Tibial artery (tissue), 4 donors: Measurements from ENCODE around the gene MTHFSD.

Source experiments
- DNase-seq, 2 donors: peaks; one replicate each; pipeline ENCODE4 v3.0.0-alpha.2; 2019
- H3K27ac ChIP-seq, 2 donors: fragments of 200-600 bp; sonication (generic) in 1 of 2; 1 replicate in 1 of 2; 2 replicates in 1 of 2; pipeline ENCODE4 v1.5.1; 2018 to 2019; ENCODE audit warnings: mild to moderate bottlenecking in 1 of 2
- H3K27me3 ChIP-seq, 2 donors: fragments of 200-600 bp; sonication (generic) in 1 of 2; one replicate each; pipeline versions ENCODE4 v1.5.1 to v1.6.0; 2016 to 2019
- H3K36me3 ChIP-seq, 3 donors: fragments of 200-600 bp; sonication (generic) in 2 of 3; one replicate each; pipeline ENCODE4 v1.5.1; 2016 to 2019; ENCODE audit warnings: mild to moderate bottlenecking in 2 of 3
- H3K4me1 ChIP-seq, 4 donors: fragments of 200-600 bp; sonication (generic) in 2 of 4; 1 replicate in 3 of 4; 2 replicates in 1 of 4; pipeline ENCODE4 v1.5.1; 2016 to 2019
- H3K4me3 ChIP-seq, 2 donors: fragments of 200-600 bp; sonication (generic) in 1 of 2; 1 replicate in 1 of 2; 2 replicates in 1 of 2; pipeline ENCODE4 v1.5.1; 2018 to 2019; ENCODE audit warnings: mild to moderate bottlenecking in 2 of 2
- H3K9me3 ChIP-seq, 3 donors: fragments of 200-600 bp; sonication (generic) in 1 of 3; one replicate each; pipeline ENCODE4 v1.5.1; 2016 to 2019
- CTCF ChIP-seq, 2 experiments: fragments of 200-600 bp in 1 of 2; fragments of 450-650 bp in 1 of 2; IDR thresholded peaks; one replicate each; pipeline ENCODE4 v1.5.1; 2017 to 2019; ENCODE audit warnings: antibody characterized with exemption in 2 of 2, mild to moderate bottlenecking in 1 of 2, moderate library complexity in 1 of 2
- intact Hi-C: fragments of 100-400 bp; cut with DNase I; formaldehyde crosslinking; loops from one replicate; pipeline ENCODE4 v1.15.0; 2023; ENCODE audit warnings: low total_unique reads

MTHFSD gene

GRCh38 chr16:86517652-86518258, 37.3 kb downstream of the MTHFSD start:
- H3K36me3 ChIP-seq, result no peaks in the 10 kb centered on the region
- no peaks in the 10 kb centered on the region for H3K9me3 ChIP-seq
- peaks cover 0 to 20% (median 13%) of the 10 kb centered on the region in 4 donors for H3K4me1 ChIP-seq
- TF ChIP-seq CTCF (IDR thresholded peaks at IDR 0.05), result peak; percentile 51 to 62
- H3K4me3 ChIP-seq, result no peak overlapping the region
- H3K27me3 ChIP-seq, result peaks cover 0 to 98% of the 10 kb centered on the region in 2 donors
- DNase-seq, result peak; percentile 48 to 81
- H3K27ac ChIP-seq, result no peak overlapping the region
- intact Hi-C loops, result loop anchor here (10.0 kb wide), 1 partner anchor 693 kb away; no protein-coding TSS in a partner anchor

GRCh38 chr16:86517033-86517432, 38.0 kb downstream of the MTHFSD start:
- Histone ChIP-seq H3K36me3 (no peaks in the 10 kb centered on the region), H3K4me3 (no peak overlapping the region), H3K27me3 (peaks cover 0 to 99% of the 10 kb centered on the region in 2 donors), H3K27ac (no peak overlapping the region), H3K9me3 (no peaks in the 10 kb centered on the region), H3K4me1 (peaks cover 0 to 20% (median 13%) of the 10 kb centered on the region in 4 donors)
- DNase-seq, result no peak
- no peak for TF ChIP-seq CTCF (IDR thresholded peaks at IDR 0.05)
- intact Hi-C loops, result loop anchor here (10.0 kb wide), 1 partner anchor 692 kb away; no protein-coding TSS in a partner anchor

GRCh38 chr16:86516623-86517003, 38.4 kb downstream of the MTHFSD start:
- Histone ChIP-seq H3K36me3 (no peaks in the 10 kb centered on the region), H3K4me1 (peaks cover 0 to 21% (median 13%) of the 10 kb centered on the region in 4 donors), H3K27ac (no peak overlapping the region), H3K9me3 (no peaks in the 10 kb centered on the region), H3K27me3 (peaks cover 0 to 99% of the 10 kb centered on the region in 2 donors), H3K4me3 (no peak overlapping the region)
- no peak for DNase-seq
- intact Hi-C loops, result loop anchor here (10.0 kb wide), 1 partner anchor 692 kb away; no protein-coding TSS in a partner anchor
- TF ChIP-seq CTCF (IDR thresholded peaks at IDR 0.05), result no peak

GRCh38 chr16:86515777-86516622, 39.0 kb downstream of the MTHFSD start:
- H3K4me3 ChIP-seq, result no peak overlapping the region
- H3K27me3 ChIP-seq, result peaks cover 0 to 99% of the 10 kb centered on the region in 2 donors
- no peak overlapping the region for H3K27ac ChIP-seq
- no peak for TF ChIP-seq CTCF (IDR thresholded peaks at IDR 0.05)
- H3K36me3 ChIP-seq, result no peaks in the 10 kb centered on the region
- no peak for DNase-seq
- intact Hi-C loops, result loop anchor here (10.0 kb wide), 1 partner anchor 691 kb away; no protein-coding TSS in a partner anchor
- H3K4me1 ChIP-seq, result peaks cover 0 to 27% (median 19%) of the 10 kb centered on the region in 4 donors
- no peaks in the 10 kb centered on the region for H3K9me3 ChIP-seq

GRCh38 chr16:86515413-86515776, 39.6 kb downstream of the MTHFSD start:
- intact Hi-C loops, result loop anchor here (10.0 kb wide), 1 partner anchor 691 kb away; no protein-coding TSS in a partner anchor
- Histone ChIP-seq H3K9me3 (no peaks in the 10 kb centered on the region), H3K4me1 (peaks cover 0 to 32% (median 25%) of the 10 kb centered on the region in 4 donors), H3K36me3 (no peaks in the 10 kb centered on the region), H3K4me3 (no peak overlapping the region), H3K27me3 (peaks cover 0 to 98% of the 10 kb centered on the region in 2 donors), H3K27ac (no peak overlapping the region)
- DNase-seq, result no peak
- TF ChIP-seq CTCF (IDR thresholded peaks at IDR 0.05), result no peak
